HG03064 (cell line): ENCODE results near the gene SH3RF1.

Experiments
- ATAC-seq: cut with Tn5 transposase; IDR thresholded peaks from one replicate; pipeline ENCODE4 v1.9.1; 2021; ENCODE audit warnings: low read depth; ENCODE audit not compliant: unreplicated experiment

SH3RF1 gene

DNA sequence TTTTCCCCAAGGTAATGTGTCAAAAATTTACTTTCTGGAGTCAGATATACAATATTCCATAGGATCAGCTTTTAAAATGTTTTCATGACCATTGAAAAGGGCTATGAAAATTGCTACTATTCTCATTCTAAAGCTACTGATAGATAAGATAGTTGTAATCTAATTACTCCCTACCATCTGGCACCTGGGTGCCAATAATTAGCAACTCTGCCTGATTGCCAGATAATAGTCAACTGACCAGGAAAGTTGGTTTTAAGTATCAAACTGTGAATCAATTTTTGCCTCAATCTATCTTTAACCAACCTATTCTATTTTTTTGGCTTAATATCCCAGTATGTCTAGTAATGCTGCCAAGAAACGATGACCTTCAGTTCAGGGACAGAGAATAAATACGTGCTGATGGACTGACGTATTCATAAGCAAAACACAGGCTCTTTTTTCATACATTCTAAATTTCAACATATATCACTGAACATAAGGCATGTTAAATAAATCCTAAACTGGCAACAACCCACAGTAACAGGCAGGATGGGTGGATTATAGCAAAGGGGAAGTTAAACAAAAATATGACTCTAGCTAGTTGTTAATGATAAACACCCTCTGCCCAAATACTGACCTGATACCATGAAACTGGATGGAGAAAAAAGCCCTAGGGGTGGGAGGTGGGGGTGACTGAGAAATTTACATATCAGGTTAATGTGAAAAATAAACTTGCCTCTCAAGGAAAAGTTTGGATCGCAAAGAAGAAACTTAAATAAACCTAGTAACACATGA, 18.2 kb downstream of the SH3RF1 start:
- ATAC-seq, result peak; percentile 63

DNA sequence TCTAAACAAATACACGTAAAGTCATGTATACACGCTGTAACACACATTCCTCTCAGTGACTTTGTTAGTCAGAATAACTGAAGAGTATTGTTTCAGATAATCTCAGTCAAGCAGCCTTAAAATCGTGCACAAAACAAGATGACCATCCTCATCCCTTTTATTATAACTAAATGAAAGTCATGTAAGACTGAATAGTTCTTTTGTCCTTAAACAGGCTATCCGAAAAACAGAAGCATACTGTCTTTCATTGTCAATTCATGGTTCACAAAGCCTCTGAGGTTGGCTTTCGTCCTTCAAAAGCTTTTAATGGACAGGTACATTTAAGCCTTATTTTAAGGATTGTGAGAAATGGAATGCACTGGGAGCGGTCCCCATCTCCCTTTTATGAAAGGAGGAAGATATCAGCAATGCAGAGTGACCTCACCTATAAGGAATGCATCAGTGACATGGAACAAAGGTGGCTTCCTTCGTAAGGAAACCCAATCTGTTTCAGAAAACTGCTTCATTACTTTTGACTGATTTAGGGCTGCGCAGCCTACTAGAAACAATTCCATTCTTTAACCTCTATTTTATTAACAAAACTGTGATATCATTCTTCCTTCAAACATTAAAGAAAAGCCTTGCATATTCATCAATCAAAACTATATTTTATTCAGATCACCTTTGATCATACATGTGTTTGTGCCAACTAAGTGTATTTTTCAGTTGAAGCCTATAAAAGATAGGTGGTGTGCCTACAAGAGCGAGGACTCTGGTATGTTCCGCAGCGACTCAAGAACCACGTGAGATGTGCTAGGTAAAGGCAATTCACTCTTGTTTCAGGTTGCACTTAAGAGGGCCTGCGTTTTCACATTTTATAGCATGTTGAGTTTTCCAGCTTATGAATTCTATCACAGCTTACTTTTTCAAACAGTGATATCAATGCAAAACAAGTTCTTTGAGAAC, 19.2 kb downstream of the SH3RF1 start:
- ATAC-seq, result no peak

DNA sequence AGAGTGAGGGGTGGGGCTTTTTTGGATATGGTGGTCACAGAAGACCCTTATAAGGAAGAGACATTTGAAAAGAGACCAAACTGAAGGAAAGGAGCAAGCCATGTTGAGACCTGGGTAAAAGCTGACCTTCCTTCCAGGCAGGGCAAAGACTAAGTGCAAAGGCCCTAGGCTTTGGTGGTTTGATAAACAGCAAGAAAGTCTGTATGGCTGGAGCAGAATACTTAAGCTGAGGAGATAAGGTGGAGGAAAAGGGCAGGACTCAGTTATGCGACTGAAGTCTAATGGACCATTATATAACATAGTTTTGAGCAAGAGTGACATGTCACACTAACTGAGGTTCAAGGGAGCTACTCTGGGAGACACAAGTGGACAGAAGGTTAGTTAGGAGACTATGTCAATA, 20.0 kb downstream of the SH3RF1 start:
- ATAC-seq, result no peak

DNA sequence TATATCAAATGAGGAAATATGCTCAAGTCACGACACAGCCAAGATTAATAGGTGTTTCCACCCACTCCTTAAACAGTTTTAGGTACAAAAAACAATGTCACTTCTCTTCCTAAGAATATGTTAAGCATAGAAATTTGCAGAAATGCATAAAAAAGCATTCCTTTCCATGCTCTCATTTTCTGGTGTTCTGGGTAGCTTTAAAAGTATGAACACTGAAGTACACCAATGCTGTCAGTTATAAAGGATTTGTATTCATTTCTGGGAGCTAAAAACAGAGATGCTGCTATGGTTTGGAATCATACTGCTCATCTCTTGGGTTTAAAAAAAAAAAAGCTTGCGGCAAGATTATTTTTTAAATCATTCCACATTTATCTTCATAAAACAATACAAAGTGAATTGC, 20.8 kb downstream of the SH3RF1 start:
- no peak for ATAC-seq

DNA sequence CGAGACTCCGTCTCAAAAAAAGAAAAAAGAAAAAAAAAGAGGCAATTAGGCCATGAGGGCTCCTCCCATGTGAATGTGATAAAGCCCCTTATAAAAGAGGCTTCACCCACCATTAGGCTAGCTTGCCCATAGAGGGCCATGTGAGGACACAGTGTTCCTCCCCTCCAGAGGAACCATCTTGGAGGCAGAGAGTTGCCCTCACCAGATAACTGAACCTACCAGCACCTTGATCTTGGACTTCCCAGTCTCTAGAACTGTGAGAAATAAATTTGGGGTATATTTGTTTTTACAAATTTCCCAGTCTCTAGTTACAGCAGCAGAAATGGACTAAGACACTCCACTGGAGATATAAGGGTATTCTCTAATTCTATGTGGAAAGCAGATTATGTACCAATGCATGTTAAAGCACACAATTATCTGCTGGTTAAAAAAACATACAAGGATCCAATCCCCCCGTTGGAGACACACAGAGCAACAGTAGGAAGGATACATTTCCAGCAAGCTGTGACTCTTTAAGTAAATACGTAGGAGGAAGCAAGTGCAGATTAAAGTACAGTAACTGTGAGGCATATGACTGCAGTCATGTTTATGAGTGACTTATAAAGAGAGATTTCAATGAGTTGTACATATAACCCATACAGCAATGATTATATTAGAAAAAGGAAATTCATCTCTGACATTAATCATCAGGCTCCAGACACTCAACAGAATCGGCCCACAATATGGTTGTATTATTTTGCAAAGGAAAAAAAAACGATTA, 21.4 kb downstream of the SH3RF1 start:
- peak; percentile 57 for ATAC-seq

DNA sequence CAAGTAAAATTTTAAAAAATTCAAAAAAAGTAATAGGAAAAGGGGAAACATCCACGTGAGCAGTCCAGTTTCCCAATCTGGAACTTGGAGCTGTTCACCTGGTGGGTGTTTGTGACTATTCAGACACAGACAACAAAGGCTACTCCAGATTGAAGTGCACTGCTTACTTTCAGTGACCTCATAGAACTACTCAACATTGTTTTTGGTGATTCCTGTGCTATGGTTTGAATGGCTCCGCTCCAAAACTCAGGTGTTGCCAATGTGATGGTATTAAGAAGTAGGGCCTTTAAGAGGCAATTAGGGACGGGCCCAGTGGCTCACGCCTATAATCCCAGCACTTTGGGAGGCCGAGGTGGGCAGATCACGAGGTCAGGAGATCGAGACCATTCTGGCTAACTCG, 22.1 kb downstream of the SH3RF1 start:
- ATAC-seq, result no peak

DNA sequence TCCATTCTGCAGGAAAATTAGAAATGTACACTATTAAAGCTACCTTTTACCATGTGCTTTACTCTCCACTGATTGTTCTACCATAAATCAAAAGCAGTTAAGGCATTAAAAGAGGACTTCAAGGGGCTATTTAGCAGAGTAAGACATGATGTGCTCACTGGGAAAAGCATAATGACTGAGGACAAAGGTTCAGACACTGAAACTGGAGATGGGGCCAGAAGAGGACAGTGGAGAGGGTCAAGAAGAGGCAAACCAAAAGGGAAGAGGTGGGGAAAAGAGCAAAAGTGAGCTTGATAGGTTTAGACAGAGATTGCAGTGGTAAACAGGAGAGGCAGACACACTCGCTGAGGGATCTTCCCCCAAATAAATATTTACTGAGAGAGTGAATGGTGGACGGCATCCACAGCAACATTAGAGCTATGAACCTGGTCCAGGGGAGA, 23.8 kb downstream of the SH3RF1 start:
- ATAC-seq, result no peak

DNA sequence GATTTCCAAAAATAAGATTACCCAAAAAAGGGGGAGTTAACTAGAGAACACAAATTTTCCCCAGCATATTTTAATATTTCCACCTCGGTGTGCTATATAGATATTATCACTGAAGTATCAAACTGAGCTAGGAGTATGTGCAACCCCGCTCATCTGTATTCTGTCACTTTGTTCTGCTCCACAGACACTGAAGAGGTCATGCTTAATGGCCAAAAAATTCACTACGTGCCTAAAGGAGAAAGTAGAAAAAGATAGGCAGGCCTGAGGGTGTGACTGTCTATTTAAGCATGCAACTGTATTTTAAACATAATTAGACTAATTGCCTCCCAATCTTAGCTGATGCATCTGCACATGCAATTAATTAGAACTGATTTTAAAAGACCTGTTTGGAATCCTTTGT, 24.5 kb downstream of the SH3RF1 start:
- ATAC-seq, result no peak

DNA sequence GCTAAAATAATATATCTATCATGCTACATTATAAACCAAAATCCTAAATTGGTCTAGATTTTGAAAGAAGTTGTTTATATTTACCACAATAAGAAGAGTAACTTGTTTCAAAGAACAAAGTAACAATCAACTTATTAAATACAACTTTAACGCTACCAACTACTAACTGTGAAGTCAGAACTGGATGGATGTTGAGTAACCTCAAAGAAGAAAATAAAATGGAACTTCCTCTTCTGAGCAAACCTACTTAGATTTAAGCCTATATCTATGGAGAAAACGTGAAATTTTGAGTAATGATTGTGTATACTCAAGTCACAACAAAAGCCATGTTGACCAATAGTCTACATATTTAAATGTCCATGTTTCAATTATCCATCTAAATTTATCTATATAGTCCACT, 25.7 kb downstream of the SH3RF1 start:
- ATAC-seq, result no peak

DNA sequence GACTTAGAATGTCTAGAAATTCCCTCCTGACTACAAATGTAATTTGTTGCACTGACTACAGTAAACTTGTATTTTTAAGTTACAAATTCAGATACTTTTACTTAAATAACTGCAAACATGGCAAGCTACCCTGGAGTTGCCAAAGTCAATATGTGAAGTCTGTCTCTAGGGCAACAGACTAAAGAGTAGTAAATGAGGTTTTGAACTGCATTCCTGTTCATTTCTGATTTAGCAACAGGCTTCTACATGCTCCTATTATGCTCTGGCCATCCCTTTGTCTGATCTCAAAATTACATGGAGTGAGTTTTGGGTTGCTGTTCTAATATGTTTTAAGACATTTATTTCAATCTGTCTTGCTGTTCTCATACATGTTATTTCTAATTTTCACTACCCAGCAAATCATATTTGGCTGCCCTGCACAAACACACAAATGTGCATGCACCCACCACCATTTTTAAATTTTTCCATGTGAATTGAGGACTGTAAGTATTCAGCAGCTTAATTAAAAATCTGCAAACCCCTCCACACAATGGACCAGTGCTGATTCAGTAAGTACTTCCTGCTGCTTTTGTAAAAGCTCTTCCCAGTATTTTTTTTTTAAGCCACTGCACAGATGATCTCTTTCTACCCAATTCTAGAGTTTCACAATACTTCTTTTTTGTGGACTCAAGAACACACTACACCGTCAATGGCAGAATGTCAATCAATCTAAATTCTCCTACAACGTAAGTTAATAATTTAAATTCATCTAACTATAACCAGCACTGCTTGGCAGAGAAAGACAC, 26.7 kb downstream of the SH3RF1 start:
- ATAC-seq, result no peak

DNA sequence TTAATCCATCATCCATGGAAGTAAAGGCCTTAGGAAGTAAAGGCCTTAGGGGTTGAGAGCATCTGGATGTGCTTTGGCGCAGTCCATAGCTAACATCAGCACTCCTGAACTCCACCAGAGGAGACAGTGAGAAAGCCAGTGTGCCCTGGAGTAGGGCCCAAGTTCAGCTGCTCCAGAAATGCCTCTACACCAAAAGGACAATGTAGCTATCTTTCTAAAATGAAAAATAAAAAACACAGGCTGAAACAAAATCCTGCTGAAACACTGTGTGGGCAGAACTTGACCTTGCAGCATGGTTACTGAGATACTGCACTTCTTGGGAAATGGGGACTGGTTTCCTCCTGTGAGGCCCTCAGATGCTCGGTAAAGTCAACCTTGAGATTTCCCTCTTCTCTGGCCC, 29.3 kb downstream of the SH3RF1 start:
- ATAC-seq, result no peak

DNA sequence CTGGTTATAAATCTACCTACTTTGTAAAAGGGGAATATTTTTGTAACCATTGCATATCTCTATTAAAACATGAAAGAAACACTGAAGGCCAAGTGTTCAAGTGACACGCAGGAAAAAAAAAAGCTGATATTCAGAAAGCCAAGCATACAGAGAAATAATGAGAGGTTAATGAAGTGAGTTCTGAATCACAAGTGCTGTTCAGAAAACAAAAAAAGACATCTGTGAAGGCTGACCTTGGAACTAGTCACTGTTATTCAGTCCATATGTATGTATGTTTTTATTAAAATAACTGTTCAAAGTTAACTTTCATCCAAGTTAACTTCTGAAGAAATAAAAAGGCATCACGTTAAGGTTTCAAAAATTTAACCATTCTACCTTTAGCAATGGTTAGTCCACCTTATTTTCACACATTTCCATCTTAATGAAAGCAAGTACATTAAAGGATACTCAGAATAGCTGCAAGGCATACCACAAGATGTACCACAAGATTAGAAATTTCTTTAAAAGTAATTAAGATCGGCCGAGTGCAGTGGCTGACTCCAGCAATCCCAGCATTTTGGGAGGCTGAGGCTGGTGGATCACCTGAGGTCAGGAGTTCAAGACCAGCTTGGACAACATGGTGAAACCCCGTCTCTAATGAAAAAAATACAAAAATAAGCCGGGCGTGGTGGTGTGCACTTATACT, 31.4 kb downstream of the SH3RF1 start:
- no peak for ATAC-seq

DNA sequence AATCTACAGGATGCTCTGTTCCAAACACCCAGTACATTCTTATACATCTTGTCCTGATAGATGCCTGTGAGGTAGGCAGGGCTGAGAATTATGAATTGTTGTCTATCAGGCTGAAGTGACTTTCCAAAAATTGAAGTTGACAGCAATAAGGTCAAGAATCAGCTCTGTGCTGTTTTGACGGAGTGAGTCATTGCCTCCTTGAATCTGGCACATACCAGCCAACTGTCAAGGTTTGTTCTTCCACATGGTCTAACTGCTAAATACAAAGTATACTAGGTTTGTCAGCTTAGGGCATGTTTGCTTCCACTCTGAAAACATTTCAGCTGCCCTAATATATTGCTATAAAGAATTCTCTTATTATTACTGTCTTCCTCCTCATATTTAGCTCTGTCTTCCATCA, 32.3 kb downstream of the SH3RF1 start:
- ATAC-seq, result no peak

DNA sequence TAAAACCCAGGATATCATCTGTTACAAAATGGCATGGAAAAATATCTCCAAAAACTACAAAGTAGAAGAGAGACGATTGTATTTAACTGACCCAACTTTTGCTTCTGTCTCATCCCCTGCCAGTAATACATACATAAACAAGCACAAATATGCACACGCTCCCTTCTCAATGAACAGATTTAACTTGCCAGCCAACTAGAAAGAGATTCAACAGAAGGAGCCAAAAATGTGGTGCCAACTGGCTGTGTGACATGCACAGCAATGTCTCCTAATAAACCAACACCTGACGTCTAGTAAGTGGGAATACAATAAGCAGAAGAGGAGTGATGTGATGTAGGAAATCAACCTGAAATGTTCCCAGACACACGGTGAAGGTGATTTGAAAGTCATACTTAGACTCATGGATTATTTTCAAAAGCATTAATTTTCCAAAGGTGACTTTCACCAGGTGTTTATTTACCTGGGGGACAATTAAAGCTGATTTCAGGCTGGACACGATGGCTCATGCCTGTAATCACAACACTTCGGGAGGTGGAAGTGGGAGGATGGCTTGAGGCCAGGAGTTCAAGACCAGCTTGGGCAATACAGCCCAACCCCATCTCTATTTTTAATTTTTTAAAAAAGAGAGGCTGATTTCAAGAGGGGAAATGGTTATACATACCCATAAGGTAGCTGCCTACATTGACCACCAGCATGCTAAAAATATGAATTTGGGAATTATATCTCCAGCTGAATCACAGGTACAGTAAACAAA, 33.7 kb downstream of the SH3RF1 start:
- no peak for ATAC-seq

DNA sequence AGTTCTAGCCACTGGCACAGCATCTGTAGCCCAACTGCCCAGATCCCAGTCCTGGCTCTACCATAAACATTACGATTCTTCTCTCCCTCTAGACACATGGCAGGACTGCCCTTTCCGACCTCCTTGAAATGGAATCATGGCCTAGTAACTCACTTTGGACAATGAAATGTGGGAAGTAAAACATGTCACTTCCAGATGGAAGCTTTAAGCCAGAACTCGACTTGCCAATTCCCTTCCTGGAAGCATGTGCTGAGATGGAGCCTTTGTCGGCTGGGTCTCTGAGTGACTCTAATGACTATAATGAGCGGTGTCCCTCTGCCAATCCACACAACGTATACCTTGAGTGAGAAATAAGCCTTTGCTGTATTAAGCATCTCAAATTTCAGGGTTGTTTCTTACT, 34.7 kb downstream of the SH3RF1 start:
- ATAC-seq, result no peak

DNA sequence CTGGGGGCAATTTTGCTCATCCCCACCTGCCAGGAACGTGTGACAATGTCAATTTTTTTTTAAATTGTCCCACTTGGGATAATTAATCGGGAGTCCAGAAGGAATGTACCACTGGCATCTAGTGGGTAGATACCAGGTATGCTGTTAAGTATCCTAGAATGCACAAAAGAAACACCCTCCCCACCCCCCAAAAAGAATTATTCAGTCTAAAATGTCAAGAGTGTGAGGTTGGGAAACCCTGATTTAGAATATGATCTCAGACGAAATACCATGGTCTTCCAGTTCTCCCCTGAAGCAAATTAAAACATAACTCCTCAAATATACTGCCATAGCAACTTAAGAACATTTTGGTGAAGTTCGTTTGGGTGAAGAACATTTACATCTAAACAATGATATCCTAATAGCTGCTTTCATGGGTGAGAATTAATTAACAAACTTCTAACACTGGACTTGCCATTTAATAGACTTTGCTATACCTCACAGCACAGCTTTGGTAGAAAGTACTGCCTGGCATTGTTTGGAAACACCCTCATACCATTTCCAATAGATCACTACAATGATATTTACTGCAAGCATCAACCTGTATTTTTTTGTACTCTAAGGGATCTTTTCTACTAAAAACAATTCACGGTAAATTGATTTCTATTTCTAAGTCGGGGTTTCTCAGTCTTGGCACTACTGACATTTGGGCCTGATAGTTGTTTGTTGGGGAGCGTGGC, 36.5 kb downstream of the SH3RF1 start:
- ATAC-seq, result no peak

DNA sequence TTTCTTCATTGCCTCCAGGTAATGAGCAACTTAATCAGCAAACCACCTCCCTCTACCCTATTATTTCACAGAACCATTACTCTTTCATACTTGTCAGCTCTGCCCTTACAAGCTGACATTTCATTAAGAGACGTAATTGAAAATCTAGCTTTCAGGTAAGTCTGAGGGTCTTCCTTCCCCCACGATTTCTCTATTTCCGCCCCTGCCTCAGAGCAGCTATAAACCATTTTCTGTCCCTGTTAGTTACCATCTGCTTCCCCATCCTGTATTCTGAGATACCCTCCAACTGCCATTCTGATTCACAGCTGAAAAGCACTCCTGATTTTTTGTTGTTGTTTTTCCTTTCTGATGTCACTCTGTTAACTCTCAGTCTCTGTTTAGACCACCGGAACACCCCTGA, 37.1 kb downstream of the SH3RF1 start:
- no peak for ATAC-seq

DNA sequence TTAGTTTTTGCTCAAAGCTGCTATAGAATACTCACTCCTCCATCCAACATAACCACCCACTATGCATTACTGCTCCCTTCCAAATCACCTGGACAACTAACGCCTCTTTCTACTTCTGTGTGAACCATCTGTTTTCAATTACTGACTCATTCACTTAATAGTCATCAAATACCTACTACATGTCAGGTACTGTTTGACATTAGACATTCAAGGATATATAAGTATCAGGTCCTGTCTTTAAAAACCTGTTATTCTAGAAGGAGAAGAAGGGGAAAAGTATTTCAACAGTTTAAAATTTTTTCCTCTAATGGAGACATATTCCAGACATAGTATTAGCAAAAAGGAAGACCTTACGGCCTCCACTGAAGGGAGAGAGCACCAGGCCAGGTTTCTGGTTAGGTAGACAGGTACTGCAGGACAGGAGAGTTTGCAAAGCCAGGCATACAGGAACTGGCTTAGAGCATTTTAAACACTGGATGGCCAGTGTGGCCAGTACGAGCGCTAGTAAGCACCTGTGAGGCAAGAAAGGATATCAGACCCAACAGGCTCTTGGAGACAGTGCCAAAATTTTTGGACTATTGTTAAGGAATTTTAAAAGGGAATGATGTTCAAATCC, 39.0 kb downstream of the SH3RF1 start:
- no peak for ATAC-seq
